Endothelial cell of umbilical vein (primary cell): ENCODE measurements around the gene TNS1. TPM values are rescaled to one million over a fixed set of nuclear protein-coding genes. Genes with fewer than 3 reads are reported as not detected.

Experiments used
- BruUV-seq: library from RNA; stranded (reverse); fragments of 400-500 nt; replicated peaks from 2 replicates; lab custom pipeline; 2021; lab: Mats Ljungman, UMichigan
- CTCF ChIA-PET: fragments of 300-600, 350-600 bp; sonication (Branson Sonifier 250); formaldehyde crosslinking; loops from one replicate; lab custom pipeline; 2021; ENCODE audit warnings: antibody characterized with exemption, inconsistent platforms; lab: Charles Lee
- POLR2A ChIA-PET: fragments of 300-600, 350-600 bp; sonication (Branson Sonifier 250); formaldehyde crosslinking; loops from one replicate; lab custom pipeline; 2021; ENCODE audit warnings: antibody characterized with exemption, inconsistent platforms; lab: Charles Lee
- DNase-seq: peaks from one replicate; pipeline ENCODE4 v3.0.0-alpha.2; 2011; ENCODE audit warnings: low read depth, low spot score
- FAIRE-seq: peaks from 2 replicates; lab custom pipeline; 2011; peaks lifted over from hg19 to GRCh38; lab: Jason Lieb, UNC
- H2AFZ ChIP-seq: 2 replicates; pipeline ENCODE4 v1.6.0; 2012; ENCODE audit warnings: low read depth, low read length, control low read depth, inconsistent platforms
- H3K27ac ChIP-seq: 2 replicates; pipeline ENCODE4 v1.5.1; 2011; ENCODE audit warnings: low read depth, mild to moderate bottlenecking, control low read depth, low read length, moderate library complexity; ENCODE audit not compliant: insufficient read depth
- H3K27me3 ChIP-seq, 2 experiments: 2 replicates each; pipeline versions ENCODE4 v1.6.0 to v1.6.1; 2011; ENCODE audit warnings: low read length in 2 of 2, mixed read lengths in 1 of 2; ENCODE audit not compliant: control insufficient read depth in 2 of 2, insufficient read depth in 2 of 2
- H3K36me3 ChIP-seq, 2 experiments: 2 replicates in 1 of 2; 3 replicates in 1 of 2; pipeline ENCODE4 v1.5.1; 2011; ENCODE audit warnings: low read length in 2 of 2, mild to moderate bottlenecking in 1 of 2, moderate library complexity in 1 of 2; ENCODE audit not compliant: control insufficient read depth in 2 of 2, insufficient read depth in 2 of 2; ENCODE audit errors: extremely low read depth in 1 of 2
- H3K4me1 ChIP-seq: 3 replicates; pipeline ENCODE4 v1.5.1; 2011; ENCODE audit warnings: mild to moderate bottlenecking, low read length; ENCODE audit not compliant: control insufficient read depth, insufficient read depth; ENCODE audit errors: extremely low read depth
- H3K4me2 ChIP-seq: 2 replicates; pipeline ENCODE4 v1.6.1; 2011; ENCODE audit warnings: low read length, control low read depth, mixed read lengths; ENCODE audit not compliant: insufficient read depth
- H3K4me3 ChIP-seq, 3 experiments: fragments of 200-600 bp in 1 of 3; sonication (generic), shearing (Covaris generic) in 1 of 3; replicated peaks in 1 of 3; 2 replicates each; pipeline ENCODE4 v1.5.1; 2011 to 2016; ENCODE audit warnings: control low read depth in 3 of 3, low read length in 3 of 3, mild to moderate bottlenecking in 2 of 3, inconsistent platforms in 1 of 3, low read depth in 1 of 3, moderate library complexity in 1 of 3; ENCODE audit not compliant: insufficient read depth in 1 of 3
- H3K79me2 ChIP-seq: 2 replicates; pipeline ENCODE4 v1.6.0; 2012; ENCODE audit warnings: low read length, inconsistent platforms; ENCODE audit not compliant: control insufficient read depth, insufficient read depth
- H3K9ac ChIP-seq: replicated peaks from 2 replicates; pipeline ENCODE3; 2011; ENCODE audit warnings: low read length, control low read depth; ENCODE audit not compliant: insufficient read depth; ENCODE audit errors: extremely low read depth
- H3K9me1 ChIP-seq: replicated peaks from 3 replicates; pipeline ENCODE4 v1.6.0; 2011; ENCODE audit warnings: mild to moderate bottlenecking, low read length; ENCODE audit not compliant: control insufficient read depth, insufficient read depth; ENCODE audit errors: extremely low read depth
- H3K9me3 ChIP-seq: replicated peaks from 2 replicates; pipeline ENCODE4 v1.5.1; 2012; ENCODE audit warnings: low read length, inconsistent platforms; ENCODE audit not compliant: control insufficient read depth, insufficient read depth
- H4K20me1 ChIP-seq: replicated peaks from 2 replicates; pipeline ENCODE3; 2011; ENCODE audit warnings: mild to moderate bottlenecking, low read length; ENCODE audit not compliant: control insufficient read depth, insufficient read depth; ENCODE audit errors: extremely low read depth
- EZH2 ChIP-seq: IDR thresholded peaks from 2 replicates; pipeline ENCODE4 v1.6.1; 2012; ENCODE audit warnings: borderline replicate concordance, low read depth, mild to moderate bottlenecking, moderate library complexity, low read length, inconsistent platforms; ENCODE audit not compliant: severe bottlenecking
- FOS ChIP-seq: IDR thresholded peaks from 2 replicates; pipeline ENCODE4 v1.6.1; 2011; ENCODE audit warnings: mild to moderate bottlenecking, low read length, moderate library complexity, borderline replicate concordance; ENCODE audit not compliant: insufficient read depth
- GATA2 ChIP-seq: IDR thresholded peaks from 2 replicates; pipeline ENCODE4 v1.7.0; 2011; ENCODE audit warnings: low read depth, mild to moderate bottlenecking, moderate library complexity, mixed read lengths, low read length; ENCODE audit not compliant: insufficient read length, insufficient read depth
- JUN ChIP-seq: IDR thresholded peaks from 2 replicates; pipeline ENCODE4 v1.6.1; 2011; ENCODE audit warnings: borderline replicate concordance, low read depth; ENCODE audit not compliant: insufficient read length, insufficient read depth
- MYC ChIP-seq: IDR thresholded peaks from one replicate; pipeline ENCODE4 v1.6.1; 2011; ENCODE audit warnings: mild to moderate bottlenecking, low read depth, low read length
- POLR2A ChIP-seq: IDR thresholded peaks from 2 replicates; pipeline ENCODE4 v1.6.1; 2012; ENCODE audit warnings: low read depth, mild to moderate bottlenecking, control low read depth, low read length
- POLR2AphosphoS5 ChIP-seq: IDR thresholded peaks from 2 replicates; pipeline ENCODE4 v1.6.1; 2012; ENCODE audit warnings: low read depth, mild to moderate bottlenecking, control low read depth, low read length, moderate library complexity; ENCODE audit not compliant: insufficient read depth
- dilution Hi-C: fragments of 300-500 bp; cut with MboI; formaldehyde crosslinking; loops from one replicate; pipeline ENCODE4 v1.15.0; 2019; ENCODE audit warnings: low sequenced_read_pairs; ENCODE audit not compliant: extremely low pct_ligation_motif_present
- intact Hi-C: fragments of 100-400 bp; cut with micrococcal nuclease; formaldehyde crosslinking; loops from one replicate; pipeline ENCODE4 v1.10.0; 2022
- polyA plus RNA-seq, 4 experiments: library from polyadenylated mRNA; depleted of rRNA in 3 of 4; stranded (reverse) in 3 of 4; unstranded in 1 of 4; fragments of >200 nt; gene quantifications; 2 replicates each; pipeline versions ENCODE4 v1.2.1 to v1.2.3, GENCODE V29; 2011 to 2012; ENCODE audit warnings: missing spikeins in 1 of 4
- total RNA-seq: library from RNA; stranded (reverse); gene quantifications from 2 replicates; pipeline ENCODE4 v1.2.3, GENCODE V29; 2021
- TF ChIP-seq, protein P1 (sequence below), 2 donors: IDR thresholded peaks; 1 replicate in 1 of 2; 2 replicates in 1 of 2; pipeline ENCODE4 v1.5.1; 2011; ENCODE audit warnings: low read length in 2 of 2, mild to moderate bottlenecking in 2 of 2, moderate library complexity in 2 of 2, control low read depth in 1 of 2, inconsistent platforms in 1 of 2, low read depth in 1 of 2; ENCODE audit not compliant: insufficient read depth in 1 of 2; ENCODE audit errors: extremely low read depth in 1 of 2
- TF ChIP-seq, protein P2 (sequence below): IDR thresholded peaks from 2 replicates; pipeline ENCODE4 v1.6.1; 2011; ENCODE audit not compliant: insufficient read depth, insufficient read length

TNS1 gene
- total and polyA plus RNA-seq, 2 donors (not counting 3 experiments of a cell fraction or from before 2014, with no cell fraction given), result 11.0 to 52.1 TPM

DNA sequence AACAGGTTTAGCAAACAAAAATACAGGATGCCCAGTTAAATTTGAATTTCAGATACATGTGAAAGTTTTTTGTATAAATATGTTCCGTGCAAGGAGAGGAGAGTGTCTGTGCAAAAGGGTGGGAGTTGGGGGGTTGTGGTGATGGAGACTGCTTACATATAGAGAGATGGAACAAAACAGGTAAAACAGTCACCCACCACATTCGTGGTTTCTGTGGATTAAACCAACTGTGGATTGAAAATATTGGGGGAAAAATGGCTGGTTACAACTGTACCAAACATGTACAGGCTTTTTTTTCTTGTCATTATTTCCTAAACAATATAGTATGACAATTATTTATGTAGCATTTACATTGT lies 245.7 kb downstream of the TNS1 start:
- dilution Hi-C loops, result no loop called here
- no peaks in the 10 kb centered on the region for H3K9me1 ChIP-seq
- no peak for FAIRE-seq
- H4K20me1 ChIP-seq, result no peaks in the 10 kb centered on the region
- no peak overlapping the region for H3K9ac ChIP-seq
- no peak overlapping the region for H3K27ac ChIP-seq
- TF ChIP-seq MYC (no peak), EZH2 (no peak), POLR2AphosphoS5 (no peak), POLR2A (no peak), GATA2 (no peak), FOS (no peak), JUN (no peak)
- TF ChIP-seq, protein P1, sequence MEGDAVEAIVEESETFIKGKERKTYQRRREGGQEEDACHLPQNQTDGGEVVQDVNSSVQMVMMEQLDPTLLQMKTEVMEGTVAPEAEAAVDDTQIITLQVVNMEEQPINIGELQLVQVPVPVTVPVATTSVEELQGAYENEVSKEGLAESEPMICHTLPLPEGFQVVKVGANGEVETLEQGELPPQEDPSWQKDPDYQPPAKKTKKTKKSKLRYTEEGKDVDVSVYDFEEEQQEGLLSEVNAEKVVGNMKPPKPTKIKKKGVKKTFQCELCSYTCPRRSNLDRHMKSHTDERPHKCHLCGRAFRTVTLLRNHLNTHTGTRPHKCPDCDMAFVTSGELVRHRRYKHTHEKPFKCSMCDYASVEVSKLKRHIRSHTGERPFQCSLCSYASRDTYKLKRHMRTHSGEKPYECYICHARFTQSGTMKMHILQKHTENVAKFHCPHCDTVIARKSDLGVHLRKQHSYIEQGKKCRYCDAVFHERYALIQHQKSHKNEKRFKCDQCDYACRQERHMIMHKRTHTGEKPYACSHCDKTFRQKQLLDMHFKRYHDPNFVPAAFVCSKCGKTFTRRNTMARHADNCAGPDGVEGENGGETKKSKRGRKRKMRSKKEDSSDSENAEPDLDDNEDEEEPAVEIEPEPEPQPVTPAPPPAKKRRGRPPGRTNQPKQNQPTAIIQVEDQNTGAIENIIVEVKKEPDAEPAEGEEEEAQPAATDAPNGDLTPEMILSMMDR (IDR thresholded peaks at IDR 0.05; ENCODE audit: extremely low read depth in 1 of 2, insufficient read depth in 1 of 2, low read depth in 1 of 2, low read length in 2 of 2), result no peak
- TF ChIP-seq, protein P2, sequence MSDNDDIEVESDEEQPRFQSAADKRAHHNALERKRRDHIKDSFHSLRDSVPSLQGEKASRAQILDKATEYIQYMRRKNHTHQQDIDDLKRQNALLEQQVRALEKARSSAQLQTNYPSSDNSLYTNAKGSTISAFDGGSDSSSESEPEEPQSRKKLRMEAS, result no peak
- CTCF ChIA-PET, result interaction anchor here (0.8 to 1.8 kb wide), 11 partner anchors 11 to 1237 kb away, joined by 3 to 31 read pairs (median 4); partner anchors contain the start of gene RUFY4
- POLR2A ChIA-PET, result no interaction called here
- DNase-seq, result no peak
- no peaks in the 10 kb centered on the region for H3K4me1 ChIP-seq
- H3K36me3 ChIP-seq, result no peaks in the 10 kb centered on the region
- peaks cover 3 to 4% of the 10 kb centered on the region in 2 experiments for H3K27me3 ChIP-seq
- no peak overlapping the region for H3K4me3 ChIP-seq
- intact Hi-C loops, result loop anchor here (2.0 to 10.0 kb wide), 2 partner anchors 106 to 1242 kb away; no protein-coding TSS in a partner anchor
- H3K9me3 ChIP-seq, result no peaks in the 10 kb centered on the region
- no peak overlapping the region for H3K4me2 ChIP-seq
- H3K79me2 ChIP-seq, result no peaks in the 10 kb centered on the region
- H2AFZ ChIP-seq, result no peak overlapping the region
- no TSS peak for BruUV-seq
